ENCODE results near the gene ANO4. TPM values are rescaled to one million over a fixed set of nuclear protein-coding genes. Genes with fewer than 3 reads are reported as not detected.

The ANO4 gene
- polyA plus RNA-seq, 1 donor (not counting 4 experiments of a cell fraction or from before 2014, with no cell fraction given), result 18.1 TPM

- Histone ChIP-seq H3K27ac (ENCODE audit: control insufficient read depth, insufficient read depth, low read length) (no peak overlapping the region), H3K27me3 (ENCODE audit: control insufficient read depth, extremely low read depth, insufficient read depth, low read length) (no peaks in the 10 kb centered on the region), H3K4me1 (ENCODE audit: control insufficient read depth, extremely low read depth, insufficient read depth, low read length) (peaks cover 20% of the 10 kb centered on the region), H2AFZ (ENCODE audit: control insufficient read depth, low read length) (no peak overlapping the region), H3K4me3 (ENCODE audit: control insufficient read depth in 2 of 3, extremely low read depth in 1 of 3, insufficient read depth in 2 of 3, low read depth in 1 of 3, low read length in 3 of 3) (no peak overlapping the region), H3K4me2 (ENCODE audit: control insufficient read depth, extremely low read depth, insufficient read depth, low read depth, low read length) (no peak overlapping the region), H3K9me3 (ENCODE audit: control insufficient read depth, low read depth, low read length) (no peaks in the 10 kb centered on the region), H4K20me1 (ENCODE audit: control insufficient read depth, extremely low read depth, insufficient read depth, low read length) (no peaks in the 10 kb centered on the region), H3K36me3 (ENCODE audit: control insufficient read depth in 2 of 2, extremely low read depth in 1 of 2, insufficient read depth in 2 of 2, low read length in 2 of 2) (peaks cover 0 to 1% of the 10 kb centered on the region in 2 experiments), H3K9me1 (ENCODE audit: control insufficient read depth, extremely low read depth, insufficient read depth, low read length) (no peaks in the 10 kb centered on the region), H3K79me2 (ENCODE audit: control insufficient read depth, insufficient read depth, low read length) (no peaks in the 10 kb centered on the region), H3K9ac (ENCODE audit: control insufficient read depth, extremely low read depth, insufficient read depth, low read length) (no peak overlapping the region)
- DNase-seq (ENCODE audit: low read depth, low spot score) (no peak), FAIRE-seq (peak; percentile 83)
- dilution Hi-C loops (cut with MboI; ENCODE audit: extremely low pct_ligation_motif_present, low sequenced_read_pairs), result no loop called here
- no peak for TF ChIP-seq EZH2 (IDR thresholded peaks at IDR 0.05; ENCODE audit: low read length)
- TF ChIP-seq CTCF (optimal IDR thresholded peaks at IDR 0.05 in 1 of 3, IDR thresholded peaks at IDR 0.05 in 1 of 3, conservative IDR thresholded peaks at IDR 0.05 in 1 of 3; ENCODE audit: extremely low read depth in 1 of 3, insufficient read depth in 2 of 3, low read length in 3 of 3), result no peak
These were observed 29.4 kb downstream of the ANO4 start for GRCh38 chr12:100823963-100824362.

DNA sequence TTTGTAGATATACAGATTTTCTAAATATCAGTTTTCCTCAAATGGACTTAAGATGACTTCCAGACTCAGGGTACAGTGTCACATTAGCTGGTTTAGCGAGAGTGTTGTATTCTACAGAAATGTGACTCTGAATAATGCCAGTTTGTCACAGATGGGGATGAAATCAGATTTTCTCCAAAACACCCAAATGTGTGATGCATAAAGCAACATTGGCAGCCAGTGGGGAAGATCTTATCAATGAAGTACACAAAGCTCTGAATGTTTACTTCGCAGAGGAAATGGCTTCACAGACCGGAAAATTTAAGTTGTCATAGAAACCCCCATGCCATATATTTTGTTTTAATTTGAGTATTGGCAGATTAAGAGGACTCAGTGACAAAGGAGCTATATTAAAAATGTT lies 29.9 kb downstream of the ANO4 start:
- H3K4me2 ChIP-seq (ENCODE audit: control insufficient read depth, extremely low read depth, insufficient read depth, low read depth, low read length), result no peak overlapping the region
- H3K4me1 ChIP-seq (ENCODE audit: control insufficient read depth, extremely low read depth, insufficient read depth, low read length), result peaks cover 16% of the 10 kb centered on the region
- no peaks in the 10 kb centered on the region for H3K27me3 ChIP-seq (ENCODE audit: control insufficient read depth, extremely low read depth, insufficient read depth, low read length)
- H4K20me1 ChIP-seq (ENCODE audit: control insufficient read depth, extremely low read depth, insufficient read depth, low read length), result no peaks in the 10 kb centered on the region
- no peaks in the 10 kb centered on the region for H3K79me2 ChIP-seq (ENCODE audit: control insufficient read depth, insufficient read depth, low read length)
- H3K9me3 ChIP-seq (ENCODE audit: control insufficient read depth, low read depth, low read length), result no peaks in the 10 kb centered on the region
- no peak overlapping the region for H2AFZ ChIP-seq (ENCODE audit: control insufficient read depth, low read length)
- no peak overlapping the region for H3K4me3 ChIP-seq (ENCODE audit: control insufficient read depth in 2 of 3, extremely low read depth in 1 of 3, insufficient read depth in 2 of 3, low read depth in 1 of 3, low read length in 3 of 3)
- peaks cover 0 to 1% of the 10 kb centered on the region in 2 experiments for H3K36me3 ChIP-seq (ENCODE audit: control insufficient read depth in 2 of 2, extremely low read depth in 1 of 2, insufficient read depth in 2 of 2, low read length in 2 of 2)
- dilution Hi-C loops (cut with MboI; ENCODE audit: extremely low pct_ligation_motif_present, low sequenced_read_pairs), result no loop called here
- TF ChIP-seq CTCF (optimal IDR thresholded peaks at IDR 0.05 in 1 of 3, IDR thresholded peaks at IDR 0.05 in 1 of 3, conservative IDR thresholded peaks at IDR 0.05 in 1 of 3; ENCODE audit: extremely low read depth in 1 of 3, insufficient read depth in 2 of 3, low read length in 3 of 3), result no peak
- H3K27ac ChIP-seq (ENCODE audit: control insufficient read depth, insufficient read depth, low read length), result no peak overlapping the region
- FAIRE-seq (no peak), DNase-seq (ENCODE audit: low read depth, low spot score) (no peak)
- H3K9ac ChIP-seq (ENCODE audit: control insufficient read depth, extremely low read depth, insufficient read depth, low read length), result no peak overlapping the region
- no peaks in the 10 kb centered on the region for H3K9me1 ChIP-seq (ENCODE audit: control insufficient read depth, extremely low read depth, insufficient read depth, low read length)

All from keratinocyte (primary cell).